Stromal cell of bone marrow (primary cell): ENCODE data around the gene MISP.
A peak's percentile ranks its signal among the peaks of the same experiment; 100 is the strongest.

Experiments used
- DNase-seq: peaks from one replicate; pipeline ENCODE4 v3.0.0-alpha.2; 2012; ENCODE audit warnings: low read depth

The MISP gene

DNA sequence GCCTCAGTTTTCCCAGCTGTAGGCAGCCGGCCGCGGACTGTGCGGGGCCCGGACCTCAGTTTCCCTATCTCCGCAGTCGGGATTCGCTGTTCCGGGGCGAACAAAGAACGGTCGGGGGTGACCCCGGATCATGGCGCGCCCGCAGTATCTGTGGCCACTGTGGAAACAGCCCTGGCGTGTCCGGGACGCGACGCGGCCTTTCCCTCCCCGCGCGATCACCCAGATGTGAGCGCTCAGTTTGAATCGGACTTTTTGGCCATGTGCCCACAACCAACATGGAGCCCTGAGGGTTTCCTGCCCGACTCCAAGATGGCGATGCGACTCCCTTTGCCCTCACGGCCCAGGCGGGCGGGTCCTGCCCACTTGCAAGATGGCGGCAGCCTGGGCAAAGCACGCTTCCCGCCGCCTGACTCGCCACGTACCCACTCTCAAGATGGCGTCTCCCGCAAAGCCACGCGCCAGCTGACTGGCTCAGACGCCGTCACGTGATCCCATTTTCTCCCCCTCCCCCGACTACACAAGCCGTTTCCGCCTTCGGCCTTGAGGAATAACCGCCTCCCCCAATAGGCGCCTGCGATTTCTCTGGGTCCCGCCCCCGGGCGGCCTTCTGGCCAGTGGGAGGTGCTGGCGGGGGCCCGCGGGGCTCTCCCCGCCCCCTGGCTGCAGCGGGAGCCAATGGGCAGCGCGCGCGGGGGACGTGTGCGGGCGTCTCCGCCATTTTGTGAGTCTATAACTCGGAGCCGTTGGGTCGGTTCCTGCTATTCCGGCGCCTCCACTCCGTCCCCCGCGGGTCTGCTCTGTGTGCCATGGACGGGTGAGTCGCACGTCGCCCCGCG, 46.0 kb downstream of the MISP start, which contains the start of gene PTBP1:
TSS of gene PTBP1 (plus strand) at position 761 of the 836 bp plus-strand sequence. CDS start at position 807, 46 bp downstream.
- DNase-seq: peak; percentile 100

GRCh38 chr19:797528-798414, 46.9 kb downstream of the MISP start:
- peak; percentile 77 for DNase-seq

GRCh38 chr19:798415-799075, 47.6 kb downstream of the MISP start:
- DNase-seq: no peak

DNA sequence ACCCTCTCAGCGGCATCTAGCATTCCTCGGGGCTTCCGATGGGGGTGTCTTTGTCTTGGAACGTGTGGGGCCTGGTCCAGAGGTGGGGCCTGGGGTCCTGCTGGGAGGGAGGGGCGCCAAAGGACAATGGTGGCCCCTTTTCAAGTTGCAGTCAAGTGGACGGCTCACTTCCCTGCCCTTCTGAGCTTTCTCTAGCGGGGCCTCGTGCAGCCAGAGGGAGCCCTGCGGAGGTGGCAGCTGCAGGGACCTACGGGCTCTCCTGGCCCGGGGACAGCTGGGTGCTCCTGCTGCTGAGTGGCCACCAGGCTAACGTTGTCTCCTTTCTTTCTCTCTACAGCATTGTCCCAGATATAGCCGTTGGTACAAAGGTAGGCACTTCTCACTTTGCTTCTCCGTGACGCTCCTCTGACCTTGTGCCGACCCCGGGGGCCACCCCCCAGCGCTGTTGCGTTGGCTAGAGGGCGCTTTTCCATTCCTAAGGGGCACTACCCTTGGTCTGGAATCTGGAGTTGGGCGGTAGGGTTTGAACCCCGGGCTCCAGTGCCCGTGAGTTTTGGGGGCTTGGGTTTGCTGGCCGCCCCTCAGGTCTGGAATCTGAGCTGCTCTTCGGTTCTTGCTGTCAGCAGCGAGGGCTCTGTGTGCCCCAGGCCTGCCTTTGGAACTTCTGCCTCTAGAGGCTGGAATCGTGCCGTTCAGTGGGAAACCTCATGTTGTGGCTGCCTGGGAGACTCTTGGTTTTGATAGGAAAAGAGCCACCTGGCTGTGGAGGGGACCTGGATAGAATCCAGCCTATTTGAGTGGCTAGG, 48.4 kb downstream of the MISP start:
- DNase-seq: no peak

GRCh38 chr19:800360-801029, 49.6 kb downstream of the MISP start:
- no peak for DNase-seq

DNA sequence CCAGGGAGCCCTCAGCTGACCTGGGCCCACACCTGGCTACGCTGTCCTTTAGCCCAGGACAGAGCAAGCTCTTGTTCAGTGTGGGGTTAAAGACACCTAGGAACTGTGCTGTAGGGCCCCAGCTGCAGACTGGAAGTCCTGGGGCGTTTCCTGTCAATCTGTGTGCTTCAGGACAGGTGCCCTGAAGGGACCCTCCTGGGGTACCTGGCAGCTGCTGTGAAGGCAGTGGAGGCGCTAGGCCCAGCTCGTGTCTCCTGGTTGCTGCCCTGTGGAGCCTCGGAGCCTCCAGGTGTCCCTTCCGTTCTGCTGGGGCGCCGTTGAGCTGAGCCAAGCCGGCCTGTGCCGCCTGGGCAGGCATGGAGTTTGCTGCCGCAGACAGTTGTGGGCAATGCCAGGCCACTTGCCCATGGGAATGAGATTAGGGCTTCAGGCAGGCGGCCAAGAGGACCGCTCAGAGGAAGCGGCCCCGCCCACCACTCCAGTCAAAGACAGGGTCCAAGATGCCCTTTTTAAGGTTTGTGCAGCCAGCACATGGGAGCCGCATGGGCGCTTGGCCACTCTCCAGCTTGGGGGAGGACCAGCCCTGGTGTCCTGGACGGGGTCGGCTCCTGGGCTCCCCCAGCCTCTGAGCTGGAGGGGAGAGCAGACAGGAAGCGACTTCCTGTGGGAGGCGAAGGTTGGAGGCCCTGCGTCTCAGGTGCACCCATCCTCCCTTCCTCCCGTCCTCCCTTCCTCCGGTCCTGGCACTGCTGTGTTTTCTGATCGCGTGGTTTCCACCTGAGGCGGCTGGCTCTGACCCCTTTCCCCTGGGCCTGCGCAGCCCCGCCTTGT, 50.3 kb downstream of the MISP start:
- no peak for DNase-seq

- no peak for DNase-seq
Observed at GRCh38 chr19:801861-802497, 51.1 kb downstream of the MISP start.

- no peak for DNase-seq
Observed at GRCh38 chr19:802498-803098, 51.7 kb downstream of the MISP start.

DNA sequence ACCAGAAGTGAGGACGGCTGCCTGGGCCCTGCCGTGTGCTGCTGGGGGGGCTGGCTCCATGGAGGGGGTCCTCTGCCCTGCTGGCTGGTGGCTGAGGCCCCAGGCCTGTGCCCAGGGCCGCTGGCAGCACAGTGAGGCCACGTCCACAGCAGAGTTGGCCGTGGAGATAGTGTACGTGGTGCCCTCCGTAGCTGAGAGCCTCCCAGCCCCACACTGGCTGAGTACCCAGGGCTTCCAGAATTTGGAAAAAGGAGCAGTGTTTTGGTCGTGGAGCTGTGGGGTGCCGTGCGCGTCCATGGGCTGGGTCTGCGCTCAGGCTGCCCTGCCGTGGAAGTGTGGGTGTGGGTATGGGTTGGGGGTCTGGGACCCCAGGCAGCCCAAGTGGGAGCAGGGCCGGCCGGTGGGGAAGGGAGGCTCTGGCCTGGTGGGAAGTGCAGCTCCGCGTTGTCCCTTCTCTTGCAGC, 52.2 kb downstream of the MISP start:
- no peak for DNase-seq

GRCh38 chr19:803686-804418, 52.9 kb downstream of the MISP start:
- no peak for DNase-seq

DNA sequence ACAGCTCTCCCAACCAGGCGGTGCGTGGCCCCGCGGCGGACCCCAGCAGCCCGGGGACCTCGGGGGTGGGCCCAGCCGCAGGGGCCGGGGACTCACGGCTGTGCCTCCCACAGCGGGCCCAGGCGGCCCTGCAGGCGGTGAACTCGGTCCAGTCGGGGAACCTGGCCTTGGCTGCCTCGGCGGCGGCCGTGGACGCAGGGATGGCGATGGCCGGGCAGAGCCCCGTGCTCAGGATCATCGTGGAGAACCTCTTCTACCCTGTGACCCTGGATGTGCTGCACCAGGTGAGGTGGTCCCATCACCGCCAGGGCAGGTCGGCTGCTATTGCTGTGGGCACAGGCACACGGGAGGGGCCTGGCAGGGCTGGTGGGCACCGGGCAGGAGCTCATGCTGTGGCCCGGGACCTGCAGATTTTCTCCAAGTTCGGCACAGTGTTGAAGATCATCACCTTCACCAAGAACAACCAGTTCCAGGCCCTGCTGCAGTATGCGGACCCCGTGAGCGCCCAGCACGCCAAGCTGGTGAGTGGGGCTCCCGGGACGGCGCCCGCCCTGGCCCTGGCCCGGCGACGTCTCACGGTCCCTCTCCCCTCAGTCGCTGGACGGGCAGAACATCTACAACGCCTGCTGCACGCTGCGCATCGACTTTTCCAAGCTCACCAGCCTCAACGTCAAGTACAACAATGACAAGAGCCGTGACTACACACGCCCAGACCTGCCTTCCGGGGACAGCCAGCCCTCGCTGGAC, 53.7 kb downstream of the MISP start:
- no peak for DNase-seq

DNA sequence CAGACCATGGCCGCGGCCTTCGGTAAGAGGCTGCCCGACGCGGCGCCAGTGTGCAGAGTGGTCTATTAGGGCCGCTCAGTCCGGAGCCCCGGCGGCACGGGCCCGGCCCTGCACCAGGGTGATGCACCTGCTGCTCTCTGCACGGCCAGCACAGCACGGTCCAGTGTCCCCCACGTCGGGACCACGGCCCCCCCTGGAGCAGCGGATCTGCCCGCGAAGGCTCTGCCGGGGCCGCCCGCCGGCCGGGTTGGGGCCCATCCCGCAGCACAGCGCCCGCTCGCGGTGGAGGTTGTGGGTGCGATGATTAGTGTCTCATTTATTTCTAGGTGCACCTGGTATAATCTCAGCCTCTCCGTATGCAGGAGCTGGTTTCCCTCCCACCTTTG, 54.2 kb downstream of the MISP start:
- DNase-seq: no peak

- no peak for DNase-seq
Observed at GRCh38 chr19:805600-806550, 55.0 kb downstream of the MISP start.

GRCh38 chr19:806815-807421, 56.0 kb downstream of the MISP start:
- no peak for DNase-seq

GRCh38 chr19:807627-808422, 56.9 kb downstream of the MISP start:
- no peak for DNase-seq
